Measurements from ENCODE around the gene KPNA2. TPM values are rescaled to one million over a fixed set of nuclear protein-coding genes. Genes with fewer than 3 reads are reported as not detected.
"Not testable (repeated sequence)": the region's sequence is repeated elsewhere in the genome, so short reads cannot be mapped to it uniquely, and the experiment has no call there.

The KPNA2 gene
- total RNA-seq (2012; rRNA removed): 111 and 169 TPM in 2 replicates

GRCh38 chr17:68035523-68036303 lies at the start of gene KPNA2:
Gene KPNA2, plus strand, starts transcription at chr17:68035735. Its CDS starts 1,398 bp downstream, at chr17:68037133.
- Histone ChIP-seq H3K4me3 (ENCODE audit: low read length) (peak within 1 kb of the TSS; percentile 98), H3K4me2 (ENCODE audit: low read length) (peak within 1 kb of the TSS; percentile 84), H3K36me3 (ENCODE audit: insufficient read depth, low read length) (peaks cover 25% of the 10 kb centered on the region), H3K4me1 (ENCODE audit: control insufficient read depth, insufficient read depth, low read length) (peaks cover 19% of the 10 kb centered on the region), H3K27me3 (ENCODE audit: control insufficient read depth, insufficient read depth, low read length) (no peaks in the 10 kb centered on the region), H3K9ac (ENCODE audit: low read depth, low read length) (peak within 1 kb of the TSS; percentile 96), H3K9me3 (replicated peaks; ENCODE audit: low read length) (no peaks in the 10 kb centered on the region)

- H3K4me2 ChIP-seq (ENCODE audit: low read length): no peak overlapping the region
- no peaks in the 10 kb centered on the region for H3K27me3 ChIP-seq (ENCODE audit: control insufficient read depth, insufficient read depth, low read length)
- peaks cover 23% of the 10 kb centered on the region for H3K4me1 ChIP-seq (ENCODE audit: control insufficient read depth, insufficient read depth, low read length)
- no peak overlapping the region for H3K4me3 ChIP-seq (ENCODE audit: low read length)
- no peaks in the 10 kb centered on the region for H3K36me3 ChIP-seq (ENCODE audit: insufficient read depth, low read length)
- no peak overlapping the region for H3K9ac ChIP-seq (ENCODE audit: low read depth, low read length)
- no peaks in the 10 kb centered on the region for H3K9me3 ChIP-seq (replicated peaks; ENCODE audit: low read length)
These were observed 44.6 kb upstream of the KPNA2 start for GRCh38 chr17:67990909-67991308.

GRCh38 chr17:67992548-67993152 lies 42.9 kb upstream of the KPNA2 start:
- Histone ChIP-seq H3K4me2 (ENCODE audit: low read length) (peak overlapping the region; percentile 91), H3K27me3 (ENCODE audit: control insufficient read depth, insufficient read depth, low read length) (peaks cover 5% of the 10 kb centered on the region), H3K4me1 (ENCODE audit: control insufficient read depth, insufficient read depth, low read length) (peaks cover 30% of the 10 kb centered on the region), H3K36me3 (ENCODE audit: insufficient read depth, low read length) (no peaks in the 10 kb centered on the region), H3K9me3 (replicated peaks; ENCODE audit: low read length) (no peaks in the 10 kb centered on the region), H3K9ac (ENCODE audit: low read depth, low read length) (peak overlapping the region; percentile 89), H3K4me3 (ENCODE audit: low read length) (peak overlapping the region; percentile 93)

GRCh38 chr17:67993153-67993997 lies 42.2 kb upstream of the KPNA2 start:
- peak overlapping the region; percentile 95 for H3K4me2 ChIP-seq (ENCODE audit: low read length)
- peaks cover 30% of the 10 kb centered on the region for H3K4me1 ChIP-seq (ENCODE audit: control insufficient read depth, insufficient read depth, low read length)
- no peaks in the 10 kb centered on the region for H3K9me3 ChIP-seq (replicated peaks; ENCODE audit: low read length)
- peaks cover 5% of the 10 kb centered on the region for H3K27me3 ChIP-seq (ENCODE audit: control insufficient read depth, insufficient read depth, low read length)
- peak overlapping the region; percentile 93 for H3K4me3 ChIP-seq (ENCODE audit: low read length)
- H3K9ac ChIP-seq (ENCODE audit: low read depth, low read length): peak overlapping the region; percentile 89
- H3K36me3 ChIP-seq (ENCODE audit: insufficient read depth, low read length): no peaks in the 10 kb centered on the region

GRCh38 chr17:67993998-67994361 lies 41.6 kb upstream of the KPNA2 start:
- H3K9me3 ChIP-seq (replicated peaks; ENCODE audit: low read length): no peaks in the 10 kb centered on the region
- H3K9ac ChIP-seq (ENCODE audit: low read depth, low read length): peak overlapping the region; percentile 77
- H3K27me3 ChIP-seq (ENCODE audit: control insufficient read depth, insufficient read depth, low read length): peaks cover 5% of the 10 kb centered on the region

GRCh38 chr17:67994817-67995569 lies 40.5 kb upstream of the KPNA2 start:
- Histone ChIP-seq H3K9me3 (replicated peaks; ENCODE audit: low read length) (no peaks in the 10 kb centered on the region), H3K36me3 (ENCODE audit: insufficient read depth, low read length) (no peaks in the 10 kb centered on the region), H3K4me2 (ENCODE audit: low read length) (peak overlapping the region; percentile 84), H3K4me1 (ENCODE audit: control insufficient read depth, insufficient read depth, low read length) (peaks cover 30% of the 10 kb centered on the region), H3K9ac (ENCODE audit: low read depth, low read length) (peak overlapping the region; percentile 19), H3K4me3 (ENCODE audit: low read length) (peak overlapping the region; percentile 59), H3K27me3 (ENCODE audit: control insufficient read depth, insufficient read depth, low read length) (peaks cover 5% of the 10 kb centered on the region)

More at GRCh38 chr17:67993998-67994361, 41.6 kb upstream of the KPNA2 start:
- Histone ChIP-seq H3K36me3 (ENCODE audit: insufficient read depth, low read length) (no peaks in the 10 kb centered on the region), H3K4me3 (ENCODE audit: low read length) (peak overlapping the region; percentile 93), H3K4me2 (ENCODE audit: low read length) (peak overlapping the region; percentile 95), H3K4me1 (ENCODE audit: control insufficient read depth, insufficient read depth, low read length) (peaks cover 30% of the 10 kb centered on the region)

- H3K4me2 ChIP-seq (ENCODE audit: low read length): peak overlapping the region; percentile 84
- peak overlapping the region; percentile 59 for H3K4me3 ChIP-seq (ENCODE audit: low read length)
- H3K4me1 ChIP-seq (ENCODE audit: control insufficient read depth, insufficient read depth, low read length): peaks cover 30% of the 10 kb centered on the region
- H3K9ac ChIP-seq (ENCODE audit: low read depth, low read length): peak overlapping the region; percentile 19
- peaks cover 5% of the 10 kb centered on the region for H3K27me3 ChIP-seq (ENCODE audit: control insufficient read depth, insufficient read depth, low read length)
- H3K9me3 ChIP-seq (replicated peaks; ENCODE audit: low read length): no peaks in the 10 kb centered on the region
- H3K36me3 ChIP-seq (ENCODE audit: insufficient read depth, low read length): no peaks in the 10 kb centered on the region
These were observed 39.8 kb upstream of the KPNA2 start for GRCh38 chr17:67995570-67996263.

GRCh38 chr17:67996301-67997171 lies 39.0 kb upstream of the KPNA2 start, which contains the start of gene C17orf58:
Gene C17orf58, minus strand, starts transcription at chr17:67996469. Its CDS starts 271 bp downstream, at chr17:67996198.
- H3K9me3 ChIP-seq (replicated peaks; ENCODE audit: low read length); H3K36me3 ChIP-seq (ENCODE audit: insufficient read depth, low read length); H3K27me3 ChIP-seq (ENCODE audit: control insufficient read depth, insufficient read depth, low read length): not testable (repeated sequence)
- Histone ChIP-seq H3K4me1 (ENCODE audit: control insufficient read depth, insufficient read depth, low read length) (peaks cover 30% of the 10 kb centered on the region), H3K4me3 (ENCODE audit: low read length) (peak within 1 kb of the TSS; percentile 59), H3K4me2 (ENCODE audit: low read length) (peak within 1 kb of the TSS; percentile 84), H3K9ac (ENCODE audit: low read depth, low read length) (peak within 1 kb of the TSS; percentile 19)

- Histone ChIP-seq H3K9ac (ENCODE audit: low read depth, low read length) (no peak overlapping the region), H3K4me2 (ENCODE audit: low read length) (no peak overlapping the region), H3K36me3 (ENCODE audit: insufficient read depth, low read length) (no peaks in the 10 kb centered on the region), H3K4me1 (ENCODE audit: control insufficient read depth, insufficient read depth, low read length) (peaks cover 26% of the 10 kb centered on the region), H3K9me3 (replicated peaks; ENCODE audit: low read length) (no peaks in the 10 kb centered on the region), H3K27me3 (ENCODE audit: control insufficient read depth, insufficient read depth, low read length) (peaks cover 5% of the 10 kb centered on the region), H3K4me3 (ENCODE audit: low read length) (no peak overlapping the region)
These were observed 37.1 kb upstream of the KPNA2 start for GRCh38 chr17:67998466-67998865.
